Left ventricle myocardium inferior (tissue), 1 donor: Measurements from ENCODE around the gene GJB4. TPM values are rescaled to one million over a fixed set of nuclear protein-coding genes. Genes with fewer than 3 reads are reported as not detected.

Experiments used
- DNase-seq: peaks from one replicate; pipeline ENCODE4 v3.0.0-alpha.2; 2020
- H3K27ac ChIP-seq: fragments of 200-600 bp; replicated peaks from 2 replicates; pipeline ENCODE4 v1.8.0; 2021
- H3K27me3 ChIP-seq: fragments of 200-600 bp; 2 replicates; pipeline ENCODE4 v1.8.0; 2021; ENCODE audit warnings: low read depth
- H3K36me3 ChIP-seq: fragments of 200-600 bp; 2 replicates; pipeline ENCODE4 v1.8.0; 2021
- H3K4me1 ChIP-seq: fragments of 200-600 bp; 2 replicates; pipeline ENCODE4 v1.8.0; 2021
- H3K4me3 ChIP-seq: fragments of 200-600 bp; 2 replicates; pipeline ENCODE4 v1.8.0; 2021; ENCODE audit warnings: mild to moderate bottlenecking, moderate library complexity
- H3K9me3 ChIP-seq: fragments of 200-600 bp; replicated peaks from 2 replicates; pipeline ENCODE4 v1.8.0; 2021
- intact Hi-C: fragments of 100-400 bp; cut with micrococcal nuclease; formaldehyde crosslinking; loops from one replicate; pipeline ENCODE4 v1.11.0; 2022
- total RNA-seq: library from RNA; stranded (reverse); fragmentation: NEBNext Ultra II Directional; extraction: Animal tissue kit (Norgen Biotek cat#: 25700); gene quantifications from one replicate; pipeline ENCODE4 v1.2.1, GENCODE V29; 2021
- TF ChIP-seq, protein P1 (sequence below): fragments of 200-600 bp; IDR thresholded peaks from 2 replicates; pipeline ENCODE4 v1.8.0; 2021; ENCODE audit warnings: antibody characterized with exemption, mild to moderate bottlenecking, borderline replicate concordance
- donor health status: DM: no; HTN: yes; CAD: no; lungs with severe emphysema.

Gene GJB4
- total RNA-seq, 1 donor from 2014 or later: not detected

DNA sequence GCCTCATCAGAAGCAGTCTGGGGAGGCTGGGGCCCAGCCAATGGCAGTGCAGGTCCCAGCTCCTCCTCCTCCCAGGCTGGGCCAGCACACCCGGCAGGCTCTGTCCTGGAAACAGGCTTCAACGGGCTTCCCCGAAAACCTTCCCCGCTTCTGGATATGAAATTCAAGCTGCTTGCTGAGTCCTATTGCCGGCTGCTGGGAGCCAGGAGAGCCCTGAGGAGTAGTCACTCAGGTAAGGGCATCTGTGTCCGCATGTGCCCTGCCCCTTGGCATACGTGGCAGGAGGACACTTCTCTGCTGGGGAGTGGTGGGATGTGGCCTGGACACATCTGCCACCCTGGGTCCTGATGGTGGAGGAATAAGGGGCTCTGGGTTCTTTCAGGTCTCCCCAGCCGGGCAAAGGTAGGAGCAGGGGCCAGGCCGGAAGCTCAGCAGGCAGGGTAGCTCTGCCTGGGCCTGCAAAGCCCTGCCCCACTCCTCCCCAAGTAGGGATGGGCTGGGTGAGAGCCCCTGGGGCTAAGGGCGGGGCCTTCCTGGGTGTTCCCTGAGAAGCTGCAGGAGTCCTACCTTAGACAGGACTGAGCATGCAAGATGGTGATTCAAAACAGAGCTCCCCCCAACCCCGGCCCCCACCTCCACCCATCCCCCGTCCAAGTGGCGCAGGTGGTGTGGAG lies 4.4 kb upstream of the GJB4 start, which contains the start of gene GJB5:
TSS of gene GJB5 (plus strand) at position 84 of the 674 bp plus-strand sequence. CDS start 2,284 bp downstream, outside the sequence.
- Histone ChIP-seq H3K9me3 (no peaks in the 10 kb centered on the region), H3K4me3 (no peak within 1 kb of the TSS), H3K4me1 (no peaks in the 10 kb centered on the region), H3K27me3 (peaks cover 73% of the 10 kb centered on the region), H3K36me3 (no peaks in the 10 kb centered on the region), H3K27ac (no peak within 1 kb of the TSS)
- DNase-seq: no peak
- intact Hi-C loops: no loop called here
- TF ChIP-seq, protein P1, sequence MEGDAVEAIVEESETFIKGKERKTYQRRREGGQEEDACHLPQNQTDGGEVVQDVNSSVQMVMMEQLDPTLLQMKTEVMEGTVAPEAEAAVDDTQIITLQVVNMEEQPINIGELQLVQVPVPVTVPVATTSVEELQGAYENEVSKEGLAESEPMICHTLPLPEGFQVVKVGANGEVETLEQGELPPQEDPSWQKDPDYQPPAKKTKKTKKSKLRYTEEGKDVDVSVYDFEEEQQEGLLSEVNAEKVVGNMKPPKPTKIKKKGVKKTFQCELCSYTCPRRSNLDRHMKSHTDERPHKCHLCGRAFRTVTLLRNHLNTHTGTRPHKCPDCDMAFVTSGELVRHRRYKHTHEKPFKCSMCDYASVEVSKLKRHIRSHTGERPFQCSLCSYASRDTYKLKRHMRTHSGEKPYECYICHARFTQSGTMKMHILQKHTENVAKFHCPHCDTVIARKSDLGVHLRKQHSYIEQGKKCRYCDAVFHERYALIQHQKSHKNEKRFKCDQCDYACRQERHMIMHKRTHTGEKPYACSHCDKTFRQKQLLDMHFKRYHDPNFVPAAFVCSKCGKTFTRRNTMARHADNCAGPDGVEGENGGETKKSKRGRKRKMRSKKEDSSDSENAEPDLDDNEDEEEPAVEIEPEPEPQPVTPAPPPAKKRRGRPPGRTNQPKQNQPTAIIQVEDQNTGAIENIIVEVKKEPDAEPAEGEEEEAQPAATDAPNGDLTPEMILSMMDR: no peak

DNA sequence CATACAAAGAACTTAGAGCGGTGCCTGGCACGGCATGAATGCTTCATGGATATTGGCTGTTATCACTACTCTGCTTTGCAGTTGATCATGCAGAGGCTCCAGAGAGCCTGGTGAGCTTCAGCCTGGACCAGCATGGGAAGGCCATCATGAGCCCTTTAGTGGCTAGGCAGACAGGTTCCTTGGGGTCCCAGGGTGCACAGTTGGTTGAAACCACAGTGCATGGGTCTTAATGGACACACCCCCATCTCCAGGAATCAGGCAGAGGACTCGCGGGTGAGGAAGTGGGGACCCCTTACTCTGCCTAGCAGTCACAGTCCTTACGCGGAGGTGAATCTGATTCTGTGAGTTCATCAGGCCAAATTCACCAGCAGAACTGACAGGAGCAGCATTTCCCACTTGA lies 3.6 kb upstream of the GJB4 start:
- intact Hi-C loops: no loop called here
- H3K4me3 ChIP-seq: no peak overlapping the region
- H3K36me3 ChIP-seq: no peaks in the 10 kb centered on the region
- H3K27me3 ChIP-seq: peaks cover 78% of the 10 kb centered on the region
- DNase-seq: no peak
- no peaks in the 10 kb centered on the region for H3K4me1 ChIP-seq
- H3K27ac ChIP-seq: no peak overlapping the region
- TF ChIP-seq, protein P1: no peak
- no peaks in the 10 kb centered on the region for H3K9me3 ChIP-seq

DNA sequence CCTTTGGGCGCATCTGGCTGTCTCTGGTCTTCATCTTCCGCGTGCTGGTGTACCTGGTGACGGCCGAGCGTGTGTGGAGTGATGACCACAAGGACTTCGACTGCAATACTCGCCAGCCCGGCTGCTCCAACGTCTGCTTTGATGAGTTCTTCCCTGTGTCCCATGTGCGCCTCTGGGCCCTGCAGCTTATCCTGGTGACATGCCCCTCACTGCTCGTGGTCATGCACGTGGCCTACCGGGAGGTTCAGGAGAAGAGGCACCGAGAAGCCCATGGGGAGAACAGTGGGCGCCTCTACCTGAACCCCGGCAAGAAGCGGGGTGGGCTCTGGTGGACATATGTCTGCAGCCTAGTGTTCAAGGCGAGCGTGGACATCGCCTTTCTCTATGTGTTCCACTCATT lies 2.2 kb upstream of the GJB4 start:
- intact Hi-C loops: no loop called here

DNA sequence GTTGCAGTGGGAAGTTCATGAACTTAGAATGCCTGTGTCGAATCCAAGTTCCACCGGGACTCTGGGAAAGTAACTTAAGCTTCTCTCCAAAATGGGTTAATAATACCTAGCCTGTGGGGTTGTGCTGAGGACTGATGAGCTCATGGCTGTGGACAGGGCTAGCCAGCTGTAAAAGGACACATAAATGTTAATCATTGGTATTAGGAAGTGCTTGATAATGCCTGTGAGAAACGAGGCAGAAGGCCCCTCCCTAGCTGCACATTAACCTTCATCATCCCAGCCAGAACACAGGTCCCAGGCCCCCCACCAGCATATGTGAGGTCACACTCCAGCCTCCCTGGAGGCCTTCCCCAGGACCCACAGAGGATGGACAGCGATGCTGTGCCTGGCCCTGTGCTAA lies 789 bp upstream of the GJB4 start:
- H3K36me3 ChIP-seq: no peaks in the 10 kb centered on the region
- intact Hi-C loops: no loop called here
- TF ChIP-seq, protein P1: no peak

More for the DNA sequence above, 2.2 kb upstream of the GJB4 start:
- Histone ChIP-seq H3K27ac (no peak overlapping the region), H3K4me1 (no peaks in the 10 kb centered on the region), H3K4me3 (no peak overlapping the region), H3K27me3 (peaks cover 90% of the 10 kb centered on the region), H3K36me3 (no peaks in the 10 kb centered on the region), H3K9me3 (no peaks in the 10 kb centered on the region)
- no peak for DNase-seq
- TF ChIP-seq, protein P1: no peak

DNA sequence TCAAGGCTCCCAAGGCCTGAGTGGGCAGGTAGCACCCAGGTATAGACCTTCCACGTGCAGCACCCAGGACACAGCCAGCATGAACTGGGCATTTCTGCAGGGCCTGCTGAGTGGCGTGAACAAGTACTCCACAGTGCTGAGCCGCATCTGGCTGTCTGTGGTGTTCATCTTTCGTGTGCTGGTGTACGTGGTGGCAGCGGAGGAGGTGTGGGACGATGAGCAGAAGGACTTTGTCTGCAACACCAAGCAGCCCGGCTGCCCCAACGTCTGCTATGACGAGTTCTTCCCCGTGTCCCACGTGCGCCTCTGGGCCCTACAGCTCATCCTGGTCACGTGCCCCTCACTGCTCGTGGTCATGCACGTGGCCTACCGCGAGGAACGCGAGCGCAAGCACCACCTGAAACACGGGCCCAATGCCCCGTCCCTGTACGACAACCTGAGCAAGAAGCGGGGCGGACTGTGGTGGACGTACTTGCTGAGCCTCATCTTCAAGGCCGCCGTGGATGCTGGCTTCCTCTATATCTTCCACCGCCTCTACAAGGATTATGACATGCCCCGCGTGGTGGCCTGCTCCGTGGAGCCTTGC lies 1.7 kb downstream of the GJB4 start:
- Histone ChIP-seq H3K4me3 (no peak overlapping the region), H3K27me3 (peaks cover 82% of the 10 kb centered on the region), H3K4me1 (no peaks in the 10 kb centered on the region), H3K27ac (no peak overlapping the region), H3K9me3 (no peaks in the 10 kb centered on the region), H3K36me3 (no peaks in the 10 kb centered on the region)
- no peak for DNase-seq
- intact Hi-C loops: no loop called here
- TF ChIP-seq, protein P1: no peak

More for the DNA sequence above, 789 bp upstream of the GJB4 start:
- Histone ChIP-seq H3K27me3 (peaks cover 90% of the 10 kb centered on the region), H3K4me1 (no peaks in the 10 kb centered on the region), H3K4me3 (no peak overlapping the region), H3K9me3 (no peaks in the 10 kb centered on the region), H3K27ac (no peak overlapping the region)
- no peak for DNase-seq
